ENCODE data around the gene TAF11L12.
"Not testable (repeated sequence)": the region's sequence is repeated elsewhere in the genome, so short reads cannot be mapped to it uniquely, and the experiment has no call there.

TAF11L12 gene

GRCh38 chr5:17610092-17610491, at the start of gene TAF11L12:
TSS of gene TAF11L12 (plus strand) at chr5:17610392.
- not testable (repeated sequence) for DNase-seq

- not testable (repeated sequence) for DNase-seq
These were observed 24.5 kb upstream of the TAF11L12 start, which contains the start of gene TAF11L7 for GRCh38 chr5:17585658-17586057. TSS of gene TAF11L7 (minus strand) at chr5:17585758.

- DNase-seq: not testable (repeated sequence)
These were observed 19.3 kb upstream of the TAF11L12 start, which contains the start of gene TAF11L8 for GRCh38 chr5:17590860-17591259. TSS of gene TAF11L8 (minus strand) at chr5:17590960.

- not testable (repeated sequence) for DNase-seq
These were observed 15.9 kb upstream of the TAF11L12 start, which contains the start of gene TAF11L9 for GRCh38 chr5:17594255-17594654. TSS of gene TAF11L9 (minus strand) at chr5:17594394.

- DNase-seq: not testable (repeated sequence)
These were observed 12.5 kb upstream of the TAF11L12 start, which contains the start of gene TAF11L10 for GRCh38 chr5:17597728-17598127. TSS of gene TAF11L10 (minus strand) at chr5:17597828.

- not testable (repeated sequence) for DNase-seq
These were observed 6.3 kb upstream of the TAF11L12 start, which contains the start of gene TAF11L11 for GRCh38 chr5:17603880-17604279. TSS of gene TAF11L11 (plus strand) at chr5:17604183.

GRCh38 chr5:17604951-17605350, 5.2 kb upstream of the TAF11L12 start:
- no peak for DNase-seq

- not testable (repeated sequence) for DNase-seq
These were observed 2.7 kb upstream of the TAF11L12 start for GRCh38 chr5:17607461-17607860.

- no peak for DNase-seq
These were observed 4.8 kb downstream of the TAF11L12 start for GRCh38 chr5:17614872-17615605.

- no peak for DNase-seq
These were observed 9.2 kb downstream of the TAF11L12 start for GRCh38 chr5:17619354-17619753.

- no peak for DNase-seq
These were observed 10.4 kb downstream of the TAF11L12 start for GRCh38 chr5:17620627-17621026.

- no peak for DNase-seq
These were observed 15.5 kb downstream of the TAF11L12 start for GRCh38 chr5:17625686-17626085.

GRCh38 chr5:17631788-17632187, 21.6 kb downstream of the TAF11L12 start, which contains the start of gene TAF11L13:
TSS of gene TAF11L13 (plus strand) at chr5:17632088.
- DNase-seq: not testable (repeated sequence)

- no peak for DNase-seq
These were observed 24.0 kb downstream of the TAF11L12 start, which contains the start of gene TAF11L14 for GRCh38 chr5:17634160-17634559. TSS of gene TAF11L14 (plus strand) at chr5:17634460.

- not testable (repeated sequence) for DNase-seq
These were observed 39.0 kb downstream of the TAF11L12 start for GRCh38 chr5:17649232-17649631.

GRCh38 chr5:17655201-17655759, 45.1 kb downstream of the TAF11L12 start:
- not testable (repeated sequence) for DNase-seq

GRCh38 chr5:17655921-17656320, 45.7 kb downstream of the TAF11L12 start:
- no peak for DNase-seq
